Glutamatergic neuron (in vitro differentiated cells): Measurements from ENCODE around the gene ALDH1L2. TPM values are rescaled to one million over a fixed set of nuclear protein-coding genes. Genes with fewer than 3 reads are reported as not detected.

Experiments used
- DNase-seq: peaks from one replicate; pipeline ENCODE4 v3.0.0; 2022
- H3K27ac Mint-ChIP-seq: one replicate; pipeline ENCODE4 v1.8.0; 2020; ENCODE audit warnings: mild to moderate bottlenecking, mixed read lengths, inconsistent platforms; ENCODE audit not compliant: unreplicated experiment
- H3K27me3 Mint-ChIP-seq: one replicate; pipeline ENCODE4 v1.8.0; 2020; ENCODE audit warnings: mild to moderate bottlenecking, moderate library complexity, mixed read lengths, inconsistent platforms; ENCODE audit not compliant: unreplicated experiment
- H3K36me3 Mint-ChIP-seq: one replicate; pipeline ENCODE4 v1.8.0; 2020; ENCODE audit warnings: mild to moderate bottlenecking, mixed read lengths, inconsistent platforms; ENCODE audit not compliant: unreplicated experiment
- H3K4me1 Mint-ChIP-seq: one replicate; pipeline ENCODE4 v1.8.0; 2020; ENCODE audit warnings: mild to moderate bottlenecking, low read depth, mixed read lengths, inconsistent platforms; ENCODE audit not compliant: unreplicated experiment
- H3K4me3 Mint-ChIP-seq: one replicate; pipeline ENCODE4 v1.8.0; 2020; ENCODE audit warnings: mild to moderate bottlenecking, mixed read lengths, inconsistent platforms; ENCODE audit not compliant: unreplicated experiment
- H3K9me3 Mint-ChIP-seq: one replicate; pipeline ENCODE4 v1.8.0; 2020; ENCODE audit warnings: mild to moderate bottlenecking, moderate library complexity, mixed read lengths, inconsistent platforms; ENCODE audit not compliant: unreplicated experiment
- total RNA-seq: library from RNA; stranded (reverse); fragmentation: NEBNext Ultra II Directional; extraction: Animal tissue kit (Norgen Biotek cat#: 25700); gene quantifications from one replicate; pipeline ENCODE4 v1.2.1, GENCODE V29; 2021; ENCODE audit not compliant: unreplicated experiment
- TF ChIP-seq, protein P1 (sequence below): fragments of 200-600 bp; sonication (generic); IDR thresholded peaks from one replicate; pipeline ENCODE4 v1.5.0; 2021; ENCODE audit not compliant: partially characterized antibody, unreplicated experiment

The ALDH1L2 gene
- total RNA-seq, 1 donor from 2014 or later: 47.4 TPM

GRCh38 chr12:105083551-105084105, 630 bp downstream of the ALDH1L2 start:
- Mint-ChIP-seq H3K4me3 (peak overlapping the region; percentile 98), H3K27ac (peak overlapping the region; percentile 99), H3K4me1 (peaks cover 12% of the 10 kb centered on the region), H3K9me3 (peaks cover 13% of the 10 kb centered on the region), H3K36me3 (peaks cover 6% of the 10 kb centered on the region), H3K27me3 (peaks cover 5% of the 10 kb centered on the region)
- peak; percentile 66 for DNase-seq
- TF ChIP-seq, protein P1, sequence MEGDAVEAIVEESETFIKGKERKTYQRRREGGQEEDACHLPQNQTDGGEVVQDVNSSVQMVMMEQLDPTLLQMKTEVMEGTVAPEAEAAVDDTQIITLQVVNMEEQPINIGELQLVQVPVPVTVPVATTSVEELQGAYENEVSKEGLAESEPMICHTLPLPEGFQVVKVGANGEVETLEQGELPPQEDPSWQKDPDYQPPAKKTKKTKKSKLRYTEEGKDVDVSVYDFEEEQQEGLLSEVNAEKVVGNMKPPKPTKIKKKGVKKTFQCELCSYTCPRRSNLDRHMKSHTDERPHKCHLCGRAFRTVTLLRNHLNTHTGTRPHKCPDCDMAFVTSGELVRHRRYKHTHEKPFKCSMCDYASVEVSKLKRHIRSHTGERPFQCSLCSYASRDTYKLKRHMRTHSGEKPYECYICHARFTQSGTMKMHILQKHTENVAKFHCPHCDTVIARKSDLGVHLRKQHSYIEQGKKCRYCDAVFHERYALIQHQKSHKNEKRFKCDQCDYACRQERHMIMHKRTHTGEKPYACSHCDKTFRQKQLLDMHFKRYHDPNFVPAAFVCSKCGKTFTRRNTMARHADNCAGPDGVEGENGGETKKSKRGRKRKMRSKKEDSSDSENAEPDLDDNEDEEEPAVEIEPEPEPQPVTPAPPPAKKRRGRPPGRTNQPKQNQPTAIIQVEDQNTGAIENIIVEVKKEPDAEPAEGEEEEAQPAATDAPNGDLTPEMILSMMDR: no peak

GRCh38 chr12:105083031-105083430, 1.2 kb downstream of the ALDH1L2 start:
- Mint-ChIP-seq H3K27ac (peak overlapping the region; percentile 99), H3K9me3 (peaks cover 13% of the 10 kb centered on the region), H3K4me3 (peak overlapping the region; percentile 98), H3K36me3 (peaks cover 6% of the 10 kb centered on the region), H3K27me3 (peaks cover 5% of the 10 kb centered on the region), H3K4me1 (peaks cover 12% of the 10 kb centered on the region)
- peak; percentile 30 for DNase-seq
- TF ChIP-seq, protein P1: no peak

DNA sequence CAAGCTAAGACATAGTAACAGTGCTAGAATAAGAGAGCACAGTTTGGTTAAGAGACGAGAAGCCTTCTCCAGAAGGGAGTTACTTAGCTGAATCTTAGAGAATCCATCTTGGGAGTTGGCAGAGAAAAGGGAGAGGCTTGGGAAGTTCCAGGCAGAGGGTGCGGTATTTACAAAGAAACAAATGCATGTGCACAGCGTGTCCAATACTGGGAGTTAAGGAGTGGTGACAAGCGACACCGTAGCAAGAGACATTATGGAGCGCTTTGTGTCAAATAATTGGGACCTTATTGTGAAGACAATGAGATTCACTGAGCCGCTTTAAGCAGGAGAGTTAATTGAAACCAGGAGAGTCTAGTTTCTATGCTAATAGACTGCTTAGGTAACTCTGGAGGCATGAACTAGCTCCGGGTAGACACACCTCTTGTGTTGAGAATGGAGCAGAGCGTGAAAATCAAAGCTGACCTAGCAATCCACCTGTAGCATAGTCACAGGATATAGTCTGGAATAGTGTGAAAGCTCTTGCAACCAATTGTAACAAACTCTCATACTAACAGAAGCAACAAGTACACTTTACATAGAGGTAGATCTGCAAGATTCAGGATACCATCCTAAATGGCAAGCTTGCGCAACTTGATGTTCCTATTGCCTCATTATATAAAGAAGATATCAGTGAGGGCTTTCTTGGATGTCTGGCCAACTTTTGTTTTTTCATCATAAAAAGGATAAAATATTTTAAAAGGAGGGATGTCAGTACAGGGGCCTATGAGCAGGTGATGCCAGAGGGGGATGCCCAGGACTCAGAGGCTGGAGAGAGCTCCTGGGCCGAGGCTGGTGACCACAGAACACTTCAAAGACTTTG, 5.3 kb downstream of the ALDH1L2 start:
- Mint-ChIP-seq H3K4me3 (peak overlapping the region; percentile 6), H3K9me3 (peaks cover 4% of the 10 kb centered on the region), H3K36me3 (no peaks in the 10 kb centered on the region), H3K27ac (no peak overlapping the region), H3K4me1 (peaks cover 11% of the 10 kb centered on the region), H3K27me3 (peaks cover 4% of the 10 kb centered on the region)
- TF ChIP-seq, protein P1: no peak
- no peak for DNase-seq

DNA sequence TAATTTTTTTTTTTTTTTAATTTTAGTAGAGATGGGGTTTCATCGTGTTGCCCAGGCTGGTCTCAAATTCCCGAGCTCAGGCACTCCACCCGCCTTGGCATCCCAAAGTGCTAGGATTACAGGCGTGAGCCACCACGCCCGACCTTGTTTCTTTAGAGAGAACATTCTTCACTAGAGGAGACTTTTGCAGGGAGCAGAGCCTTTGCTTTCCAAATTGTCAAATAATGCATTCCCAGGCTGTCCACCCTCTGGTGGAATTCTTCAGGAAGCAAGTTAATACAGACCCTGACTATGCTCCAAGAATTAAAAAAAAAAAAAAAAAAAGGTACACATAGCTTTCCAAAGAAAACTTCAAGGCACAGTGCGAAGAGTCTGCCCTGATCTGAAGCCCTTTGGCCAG, 6.8 kb downstream of the ALDH1L2 start:
- H3K36me3 Mint-ChIP-seq: no peaks in the 10 kb centered on the region
- no peaks in the 10 kb centered on the region for H3K27me3 Mint-ChIP-seq
- H3K4me3 Mint-ChIP-seq: no peak overlapping the region
- no peak for DNase-seq
- TF ChIP-seq, protein P1: no peak
- no peak overlapping the region for H3K27ac Mint-ChIP-seq
- H3K4me1 Mint-ChIP-seq: no peaks in the 10 kb centered on the region
- no peaks in the 10 kb centered on the region for H3K9me3 Mint-ChIP-seq

DNA sequence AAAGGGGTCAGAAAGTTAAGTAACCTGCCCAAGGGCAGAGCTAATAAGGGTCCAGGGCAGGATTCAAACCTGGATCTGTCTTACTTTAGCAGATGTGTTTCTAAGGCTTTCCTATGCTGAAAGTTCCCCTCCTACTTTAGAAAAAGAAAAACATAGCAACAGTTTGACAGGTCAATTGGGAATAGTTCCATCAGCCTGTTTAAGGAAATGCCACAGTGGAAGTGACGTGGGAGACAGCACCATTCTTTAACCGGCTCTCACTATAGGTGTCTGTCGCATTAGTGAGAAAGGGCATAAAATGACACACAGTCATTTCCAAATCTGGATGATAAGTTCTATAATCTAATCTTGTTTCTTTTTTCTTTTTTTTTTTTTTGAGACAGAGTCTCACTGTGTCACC, 7.3 kb downstream of the ALDH1L2 start:
- Mint-ChIP-seq H3K9me3 (no peaks in the 10 kb centered on the region), H3K36me3 (no peaks in the 10 kb centered on the region), H3K4me3 (no peak overlapping the region), H3K27me3 (no peaks in the 10 kb centered on the region), H3K4me1 (no peaks in the 10 kb centered on the region), H3K27ac (no peak overlapping the region)
- TF ChIP-seq, protein P1: no peak
- DNase-seq: no peak
